ENCODE results near the gene ST7.

The ST7 gene

GRCh38 chr7:117157241-117158209 lies 204.2 kb downstream of the ST7 start:
- TF ChIP-seq CTCF (IDR thresholded peaks at IDR 0.05; ENCODE audit: unreplicated experiment in 3 of 3), result no peak
- no peak overlapping the region for H3K27ac Mint-ChIP-seq
- H3K4me3 Mint-ChIP-seq, result no peak overlapping the region
- H3K4me1 Mint-ChIP-seq, result peaks cover 13% of the 10 kb centered on the region
- H3K27me3 Mint-ChIP-seq (ENCODE audit: low read depth), result no peaks in the 10 kb centered on the region
- no peaks in the 10 kb centered on the region for H3K9me3 Mint-ChIP-seq
- no peaks in the 10 kb centered on the region for H3K36me3 Mint-ChIP-seq (ENCODE audit: low read depth)

GRCh38 chr7:117158941-117159697 lies 205.8 kb downstream of the ST7 start:
- H3K27me3 Mint-ChIP-seq (ENCODE audit: low read depth), result no peaks in the 10 kb centered on the region
- peaks cover 13% of the 10 kb centered on the region for H3K4me1 Mint-ChIP-seq
- H3K36me3 Mint-ChIP-seq (ENCODE audit: low read depth), result no peaks in the 10 kb centered on the region
- H3K4me3 Mint-ChIP-seq, result no peak overlapping the region
- H3K9me3 Mint-ChIP-seq, result no peaks in the 10 kb centered on the region
- TF ChIP-seq CTCF (IDR thresholded peaks at IDR 0.05; ENCODE audit: unreplicated experiment in 3 of 3), result no peak
- H3K27ac Mint-ChIP-seq, result peak overlapping the region; percentile 14 to 54 (median 38)

- Mint-ChIP-seq H3K36me3 (ENCODE audit: low read depth) (no peaks in the 10 kb centered on the region), H3K9me3 (no peaks in the 10 kb centered on the region), H3K27ac (no peak overlapping the region), H3K4me3 (no peak overlapping the region), H3K27me3 (ENCODE audit: low read depth) (no peaks in the 10 kb centered on the region), H3K4me1 (peaks cover 13% of the 10 kb centered on the region)
- TF ChIP-seq CTCF (IDR thresholded peaks at IDR 0.05; ENCODE audit: unreplicated experiment in 3 of 3), result no peak
Observed at GRCh38 chr7:117163101-117163500, 209.8 kb downstream of the ST7 start.

- H3K4me3 Mint-ChIP-seq, result no peak overlapping the region
- peaks cover 6% of the 10 kb centered on the region for H3K4me1 Mint-ChIP-seq
- no peaks in the 10 kb centered on the region for H3K36me3 Mint-ChIP-seq (ENCODE audit: low read depth)
- H3K27ac Mint-ChIP-seq, result no peak overlapping the region
- no peak for TF ChIP-seq CTCF (IDR thresholded peaks at IDR 0.05; ENCODE audit: unreplicated experiment in 3 of 3)
- no peaks in the 10 kb centered on the region for H3K27me3 Mint-ChIP-seq (ENCODE audit: low read depth)
- H3K9me3 Mint-ChIP-seq, result no peaks in the 10 kb centered on the region
Observed at GRCh38 chr7:117164620-117165019, 211.3 kb downstream of the ST7 start.

GRCh38 chr7:117165656-117166055 lies 212.4 kb downstream of the ST7 start:
- no peak for TF ChIP-seq CTCF (IDR thresholded peaks at IDR 0.05; ENCODE audit: unreplicated experiment in 3 of 3)
- Mint-ChIP-seq H3K9me3 (no peaks in the 10 kb centered on the region), H3K36me3 (ENCODE audit: low read depth) (no peaks in the 10 kb centered on the region), H3K4me3 (no peak overlapping the region), H3K27ac (no peak overlapping the region), H3K27me3 (ENCODE audit: low read depth) (no peaks in the 10 kb centered on the region), H3K4me1 (peaks cover 4% of the 10 kb centered on the region)

Measured in nephron (organoid).